Measurements from ENCODE around the gene SEC61B. TPM values are rescaled to one million over a fixed set of nuclear protein-coding genes. Genes with fewer than 3 reads are reported as not detected.

Gene SEC61B
- total RNA-seq, 1 experiment from 2014 or later = 238 TPM

DNA sequence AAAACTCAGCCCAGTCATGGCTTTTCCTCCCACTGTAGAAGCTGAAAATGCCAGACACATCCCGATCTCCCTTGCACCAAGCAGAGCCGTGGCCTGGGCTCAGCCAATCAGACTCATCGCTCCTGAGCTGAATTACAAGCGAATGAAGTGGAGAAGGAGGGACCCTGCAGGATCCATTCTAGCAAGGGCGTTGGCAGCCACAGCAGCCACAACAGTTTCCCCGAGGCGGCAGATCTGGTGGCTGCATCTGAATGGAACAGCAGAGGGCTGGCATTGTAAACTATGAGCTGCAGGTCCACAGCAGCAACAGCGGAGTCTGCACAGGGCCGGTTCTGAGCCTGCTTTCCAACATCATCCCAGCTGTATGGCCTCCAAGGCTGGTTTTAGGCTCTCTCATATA, 24.1 kb upstream of the SEC61B start:
- Mint-ChIP-seq H3K27me3 (ENCODE audit: insufficient read depth, unreplicated experiment) (peaks cover 41% of the 10 kb centered on the region), H3K4me3 (ENCODE audit: unreplicated experiment) (no peak overlapping the region), H3K9me3 (ENCODE audit: unreplicated experiment) (no peaks in the 10 kb centered on the region), H3K27ac (ENCODE audit: low read depth, unreplicated experiment) (no peak overlapping the region), H3K4me1 (ENCODE audit: insufficient read depth, unreplicated experiment) (no peaks in the 10 kb centered on the region), H3K36me3 (ENCODE audit: insufficient read depth, unreplicated experiment) (no peaks in the 10 kb centered on the region)
- no peak for DNase-seq (ENCODE audit: unreplicated experiment)
- intact Hi-C loops (cut with micrococcal nuclease) = no loop called here
- no TSS peak for BruUV-seq (replicated peaks)
- CTCF ChIA-PET = interaction anchor here (0.6 to 2.2 kb wide), 6 partner anchors 13 to 1542 kb away, joined by 3 to 26 read pairs (median 4); no protein-coding TSS in a partner anchor
- TF ChIP-seq, protein P1, sequence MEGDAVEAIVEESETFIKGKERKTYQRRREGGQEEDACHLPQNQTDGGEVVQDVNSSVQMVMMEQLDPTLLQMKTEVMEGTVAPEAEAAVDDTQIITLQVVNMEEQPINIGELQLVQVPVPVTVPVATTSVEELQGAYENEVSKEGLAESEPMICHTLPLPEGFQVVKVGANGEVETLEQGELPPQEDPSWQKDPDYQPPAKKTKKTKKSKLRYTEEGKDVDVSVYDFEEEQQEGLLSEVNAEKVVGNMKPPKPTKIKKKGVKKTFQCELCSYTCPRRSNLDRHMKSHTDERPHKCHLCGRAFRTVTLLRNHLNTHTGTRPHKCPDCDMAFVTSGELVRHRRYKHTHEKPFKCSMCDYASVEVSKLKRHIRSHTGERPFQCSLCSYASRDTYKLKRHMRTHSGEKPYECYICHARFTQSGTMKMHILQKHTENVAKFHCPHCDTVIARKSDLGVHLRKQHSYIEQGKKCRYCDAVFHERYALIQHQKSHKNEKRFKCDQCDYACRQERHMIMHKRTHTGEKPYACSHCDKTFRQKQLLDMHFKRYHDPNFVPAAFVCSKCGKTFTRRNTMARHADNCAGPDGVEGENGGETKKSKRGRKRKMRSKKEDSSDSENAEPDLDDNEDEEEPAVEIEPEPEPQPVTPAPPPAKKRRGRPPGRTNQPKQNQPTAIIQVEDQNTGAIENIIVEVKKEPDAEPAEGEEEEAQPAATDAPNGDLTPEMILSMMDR (IDR thresholded peaks at IDR 0.05; ENCODE audit: unreplicated experiment) = no peak
- POLR2A ChIA-PET = interaction anchor here (1.2 kb wide), 1 partner anchor 15 kb away, joined by 3 read pairs; no protein-coding TSS in a partner anchor

DNA sequence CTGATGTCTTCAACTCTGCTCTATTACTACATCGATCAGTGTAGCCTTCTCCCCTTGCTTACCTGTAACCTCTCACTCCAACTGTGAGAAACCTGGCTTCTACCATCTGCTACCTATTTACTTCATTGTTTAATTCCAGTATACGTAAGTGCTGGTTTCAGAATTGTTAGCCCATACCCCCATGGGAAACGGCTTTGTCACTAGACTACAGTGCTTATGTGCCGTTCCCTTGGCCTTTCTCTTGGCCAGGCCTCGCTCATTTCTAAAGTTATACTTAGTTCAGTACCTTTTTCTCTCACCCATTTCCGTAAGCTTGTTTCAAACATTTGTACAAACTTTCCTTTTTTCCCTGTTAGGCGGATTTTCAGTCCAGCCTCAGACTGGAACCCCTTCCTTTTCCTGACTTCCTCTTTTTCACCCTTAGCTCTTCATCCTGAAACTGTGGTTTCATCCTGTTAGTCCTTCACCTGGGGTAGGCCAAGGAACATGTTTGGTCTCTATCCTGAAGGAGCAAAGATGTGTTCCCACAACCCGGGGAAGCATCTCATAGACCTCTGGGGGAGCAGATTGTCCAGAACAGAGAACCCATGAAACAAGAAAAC, 22.0 kb upstream of the SEC61B start:
- no peak for DNase-seq (ENCODE audit: unreplicated experiment)
- Mint-ChIP-seq H3K27ac (ENCODE audit: low read depth, unreplicated experiment) (no peak overlapping the region), H3K27me3 (ENCODE audit: insufficient read depth, unreplicated experiment) (peaks cover 21% of the 10 kb centered on the region), H3K36me3 (ENCODE audit: insufficient read depth, unreplicated experiment) (no peaks in the 10 kb centered on the region), H3K4me3 (ENCODE audit: unreplicated experiment) (no peak overlapping the region), H3K4me1 (ENCODE audit: insufficient read depth, unreplicated experiment) (no peaks in the 10 kb centered on the region), H3K9me3 (ENCODE audit: unreplicated experiment) (no peaks in the 10 kb centered on the region)
- intact Hi-C loops (cut with micrococcal nuclease) = no loop called here
- POLR2A ChIA-PET = interaction anchor here (0.6 to 1.2 kb wide), 4 partner anchors 21 to 1117 kb away, joined by 3 to 4 read pairs (median 3); partner anchors contain the start of genes ERP44 and INVS
- CTCF ChIA-PET = interaction anchor here (0.8 kb wide), 1 partner anchor 15 kb away, joined by 5 read pairs; no protein-coding TSS in a partner anchor
- TF ChIP-seq, protein P1 (IDR thresholded peaks at IDR 0.05; ENCODE audit: unreplicated experiment) = no peak
- BruUV-seq (replicated peaks) = no TSS peak

DNA sequence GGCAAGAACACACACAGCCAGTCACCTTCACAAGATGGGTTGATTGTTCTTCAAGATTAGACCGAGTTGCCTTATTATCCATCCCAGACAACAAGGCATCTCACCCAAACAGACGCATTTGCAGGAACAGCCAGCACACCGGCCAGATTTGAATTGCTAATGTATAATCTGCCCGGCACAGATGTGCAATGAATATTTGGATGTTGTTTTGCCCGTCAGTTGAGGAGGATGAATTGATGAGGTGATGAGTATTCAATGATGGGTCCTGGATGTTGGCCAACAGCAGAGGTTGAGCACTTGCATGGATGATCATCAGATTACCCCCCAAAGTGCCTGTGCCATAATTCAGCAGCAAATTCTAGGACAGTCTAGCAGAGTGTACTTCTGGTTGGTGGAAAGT, 20.5 kb upstream of the SEC61B start:
- Mint-ChIP-seq H3K4me3 (ENCODE audit: unreplicated experiment) (no peak overlapping the region), H3K27ac (ENCODE audit: low read depth, unreplicated experiment) (no peak overlapping the region), H3K36me3 (ENCODE audit: insufficient read depth, unreplicated experiment) (no peaks in the 10 kb centered on the region), H3K9me3 (ENCODE audit: unreplicated experiment) (no peaks in the 10 kb centered on the region), H3K27me3 (ENCODE audit: insufficient read depth, unreplicated experiment) (peaks cover 5% of the 10 kb centered on the region), H3K4me1 (ENCODE audit: insufficient read depth, unreplicated experiment) (no peaks in the 10 kb centered on the region)
- POLR2A ChIA-PET = interaction anchor here (1.0 to 1.3 kb wide), 3 partner anchors 8 to 21 kb away, joined by 3 to 4 read pairs (median 4); no protein-coding TSS in a partner anchor
- CTCF ChIA-PET = interaction anchor here (0.6 to 2.5 kb wide), 2 partner anchors 16 to 21 kb away, joined by 3 to 9 read pairs; partner anchors contain the start of gene SEC61B
- DNase-seq (ENCODE audit: unreplicated experiment) = no peak
- BruUV-seq (replicated peaks) = no TSS peak
- TF ChIP-seq, protein P1 (IDR thresholded peaks at IDR 0.05; ENCODE audit: unreplicated experiment) = no peak
- intact Hi-C loops (cut with micrococcal nuclease) = no loop called here

- DNase-seq (ENCODE audit: unreplicated experiment) = no peak
- TF ChIP-seq, protein P1 (IDR thresholded peaks at IDR 0.05; ENCODE audit: unreplicated experiment) = no peak
- intact Hi-C loops (cut with micrococcal nuclease) = no loop called here
- Mint-ChIP-seq H3K36me3 (ENCODE audit: insufficient read depth, unreplicated experiment) (peaks cover 16% of the 10 kb centered on the region), H3K4me3 (ENCODE audit: unreplicated experiment) (no peak overlapping the region), H3K9me3 (ENCODE audit: unreplicated experiment) (peaks cover 14% of the 10 kb centered on the region), H3K27ac (ENCODE audit: low read depth, unreplicated experiment) (no peak overlapping the region), H3K27me3 (ENCODE audit: insufficient read depth, unreplicated experiment) (no peaks in the 10 kb centered on the region), H3K4me1 (ENCODE audit: insufficient read depth, unreplicated experiment) (no peaks in the 10 kb centered on the region)
- CTCF ChIA-PET = interaction anchor here (0.6 to 0.7 kb wide), 4 partner anchors 9 to 1506 kb away, joined by 3 to 4 read pairs (median 3); no protein-coding TSS in a partner anchor
- POLR2A ChIA-PET = interaction anchor here (1.1 to 1.2 kb wide), 2 partner anchors 10 to 12 kb away, joined by 3 read pairs; partner anchors contain the start of gene SEC61B
- BruUV-seq (replicated peaks) = no TSS peak
Measured at GRCh38 chr9:99210572-99210971, 11.5 kb upstream of the SEC61B start.

All from MCF 10A (cell line).